Gastroesophageal sphincter (tissue), 3 donors: ENCODE results near the gene NR5A2.

ENCODE experiments used
- CTCF ChIP-seq, 4 experiments: fragments of 200-600 bp in 2 of 4; fragments of 450-650 bp in 2 of 4; sonication (generic) in 1 of 4; IDR thresholded peaks; one replicate each; pipeline ENCODE4 v1.5.1; 2017 to 2019; ENCODE audit warnings: antibody characterized with exemption in 4 of 4, mild to moderate bottlenecking in 2 of 4, moderate library complexity in 2 of 4
- POLR2AphosphoS5 ChIP-seq: sonication (generic); formaldehyde crosslinking; IDR thresholded peaks from one replicate; pipeline ENCODE4 v1.6.1; 2017; ENCODE audit warnings: antibody characterized with exemption

- TF ChIP-seq POLR2AphosphoS5, result no peak
- TF ChIP-seq CTCF (IDR thresholded peaks at IDR 0.05), result no peak
Measured at GRCh38 chr1:200179781-200180160, 152.3 kb downstream of the NR5A2 start.
